DMS153 (cell line): ENCODE results near the gene ZNF444.

ENCODE experiments used
- DNase-seq: peaks from one replicate; lab custom pipeline; 2025; lab: John Stamatoyannopoulos, UW

Gene ZNF444

DNA sequence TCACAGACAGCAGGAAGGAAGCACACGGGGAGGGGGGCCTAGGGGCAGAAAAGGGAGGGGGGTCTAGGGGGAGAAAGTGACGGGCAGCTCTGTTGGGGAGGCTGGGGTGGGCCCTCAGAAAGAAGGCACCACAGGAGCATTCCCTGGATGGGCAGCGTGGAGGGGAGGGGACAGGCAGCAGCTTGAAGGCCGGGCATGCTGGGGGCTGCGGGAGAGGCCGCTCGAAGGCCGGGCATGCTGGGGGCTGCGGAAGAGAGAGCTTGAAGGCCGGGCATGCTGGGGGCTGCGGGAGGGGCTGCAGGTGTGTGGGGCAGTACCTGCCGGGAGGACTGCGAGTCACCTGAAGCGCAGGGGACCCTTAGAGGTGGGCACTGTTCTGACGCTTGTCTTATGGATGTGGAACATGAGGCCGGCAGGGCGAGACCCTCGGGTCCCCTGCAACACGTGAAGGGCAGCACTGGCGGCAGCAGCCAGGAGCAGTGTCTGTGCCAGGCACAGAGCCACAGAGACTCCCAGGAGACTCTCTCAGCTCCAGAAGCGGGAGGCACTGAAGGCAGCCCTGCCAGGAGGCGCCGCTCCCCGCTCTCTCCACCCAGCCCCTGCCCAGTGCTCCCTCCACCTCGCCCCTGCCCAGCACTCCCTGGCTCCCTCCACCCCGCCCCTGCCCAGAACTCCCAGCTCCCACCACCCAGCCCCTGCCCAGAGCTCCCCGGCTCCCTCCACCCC, 33.3 kb upstream of the ZNF444 start:
- no peak for DNase-seq

- no peak for DNase-seq
These were observed 32.5 kb upstream of the ZNF444 start for GRCh38 chr19:56108447-56109195.

GRCh38 chr19:56109226-56109625, 31.9 kb upstream of the ZNF444 start:
- DNase-seq = no peak

DNA sequence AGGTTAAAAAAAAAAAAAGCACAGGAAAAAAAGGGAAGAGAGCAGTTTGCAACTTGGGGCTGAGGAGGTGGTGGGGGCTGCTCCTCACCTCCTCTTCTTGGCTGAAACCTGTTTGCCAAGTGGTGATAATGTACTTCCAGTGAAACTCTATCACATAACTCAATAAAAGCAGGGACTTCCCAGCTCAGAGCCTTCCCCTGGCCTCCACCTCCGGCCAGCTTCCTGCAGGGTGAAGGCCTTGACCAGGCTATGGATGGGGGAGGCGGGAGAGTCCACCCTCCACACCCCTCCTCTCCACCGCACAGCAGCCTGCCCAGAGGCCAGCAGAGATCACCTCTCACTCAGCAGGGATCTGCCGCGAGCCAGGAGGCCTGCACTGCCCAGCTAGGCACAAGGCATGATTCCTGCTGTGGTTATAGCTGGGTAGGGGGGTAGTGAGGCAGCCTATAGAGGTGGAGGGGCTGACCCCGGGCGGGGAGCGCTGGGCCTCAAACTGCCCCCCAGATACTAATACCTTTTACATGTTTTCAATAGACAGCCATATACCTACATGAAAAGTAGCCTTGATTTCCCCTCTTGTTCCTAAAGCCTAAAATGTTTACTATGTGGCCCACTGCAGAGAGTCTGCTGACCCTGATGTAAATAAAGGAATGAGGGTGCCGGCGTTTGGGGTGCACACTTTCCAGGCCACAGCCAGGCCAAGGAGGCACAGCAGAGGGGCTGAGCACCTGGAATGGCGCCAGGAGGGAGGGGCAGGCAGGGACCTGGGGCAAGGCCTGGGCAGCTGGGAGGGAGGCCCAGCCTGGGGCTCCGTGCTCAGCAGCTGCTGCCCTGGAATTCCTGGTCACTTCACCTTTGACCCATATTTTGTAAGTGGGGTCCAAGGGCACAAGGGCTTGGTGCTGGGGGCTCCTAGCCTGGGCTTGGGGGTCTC, 30.3 kb upstream of the ZNF444 start:
- DNase-seq = no peak

DNA sequence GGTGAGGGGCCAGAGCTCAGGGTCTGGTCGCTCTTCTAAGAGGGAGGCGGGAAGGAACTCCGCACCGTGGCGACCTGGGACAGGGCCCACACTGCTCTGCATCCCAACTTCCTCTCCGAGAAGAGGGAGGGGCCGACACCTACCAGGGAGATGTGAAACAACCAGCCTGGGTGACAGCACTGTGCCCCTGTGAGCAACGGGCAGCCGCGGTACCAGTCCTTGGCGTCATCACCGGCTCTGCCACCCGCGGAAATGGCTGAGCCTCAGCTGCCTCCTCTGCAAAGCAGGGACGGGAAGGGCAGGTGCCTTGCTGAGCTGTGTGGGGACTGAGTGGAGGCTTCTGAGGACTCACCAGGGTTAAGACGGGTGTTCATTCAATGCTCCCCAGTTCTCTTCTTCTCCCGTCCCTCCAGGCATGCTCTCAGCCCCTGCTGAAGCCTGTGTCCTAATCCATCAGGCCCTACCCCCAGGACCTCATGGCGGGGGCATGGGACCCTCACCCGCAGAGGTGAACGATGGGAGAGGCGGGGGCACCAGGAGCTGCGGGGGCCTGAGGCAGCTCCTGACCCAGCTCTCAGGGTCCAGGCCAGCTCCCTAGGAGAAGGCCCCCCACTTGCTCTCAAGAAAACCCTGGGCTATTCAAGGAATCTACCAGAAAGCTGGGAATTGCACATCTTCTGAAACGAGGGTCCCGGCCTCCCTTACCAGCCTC, 29.3 kb upstream of the ZNF444 start:
- DNase-seq = no peak

GRCh38 chr19:56112313-56112709, 28.8 kb upstream of the ZNF444 start:
- no peak for DNase-seq

DNA sequence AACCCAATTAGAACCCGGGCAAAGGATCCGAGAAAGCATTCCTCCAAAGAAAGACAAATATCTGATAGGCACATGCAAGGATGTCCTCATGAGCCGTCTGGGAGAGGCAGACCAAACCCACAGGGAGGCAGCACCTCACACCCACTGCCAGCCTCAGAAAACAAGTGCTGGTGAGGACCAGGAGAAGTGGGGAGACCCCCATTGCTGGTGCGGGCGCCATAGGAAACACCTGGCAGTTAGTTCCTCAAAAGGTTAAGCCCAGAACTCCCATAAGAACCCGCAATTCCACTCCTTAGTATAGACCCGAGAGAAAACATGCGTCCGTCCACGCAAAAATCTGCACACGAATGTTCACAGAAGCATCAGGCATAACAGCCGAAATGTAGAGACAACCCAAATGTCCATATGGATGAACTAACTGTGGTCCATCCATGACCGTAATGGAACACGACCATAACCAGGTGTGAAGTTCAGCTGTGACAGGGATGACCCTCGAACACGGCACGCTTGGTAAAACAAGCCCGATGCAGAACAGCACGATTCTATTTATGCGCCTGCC, 27.9 kb upstream of the ZNF444 start:
- no peak for DNase-seq

- DNase-seq = no peak
These were observed 26.9 kb upstream of the ZNF444 start for GRCh38 chr19:56114051-56114777.

GRCh38 chr19:56114778-56115110, 26.3 kb upstream of the ZNF444 start:
- DNase-seq = no peak

DNA sequence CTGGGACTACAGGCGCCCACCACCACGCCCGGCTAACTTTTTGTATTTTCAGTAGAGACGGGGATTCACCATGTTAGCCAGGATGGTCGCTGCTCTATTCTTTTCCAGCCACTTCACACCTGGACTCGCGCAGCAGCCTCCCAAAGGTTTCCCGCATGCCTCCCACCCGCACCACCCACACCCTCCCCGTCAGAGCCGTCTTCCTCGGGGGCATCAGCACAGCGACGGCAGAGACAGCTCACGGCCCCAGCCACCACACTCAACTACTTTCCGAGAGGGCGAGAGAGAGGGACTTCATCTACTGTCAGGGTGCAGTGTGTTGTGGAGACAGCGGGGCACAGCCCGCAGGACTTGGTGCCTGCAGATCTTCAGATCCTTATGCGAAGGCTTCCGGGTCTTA, 25.6 kb upstream of the ZNF444 start:
- DNase-seq = no peak

DNA sequence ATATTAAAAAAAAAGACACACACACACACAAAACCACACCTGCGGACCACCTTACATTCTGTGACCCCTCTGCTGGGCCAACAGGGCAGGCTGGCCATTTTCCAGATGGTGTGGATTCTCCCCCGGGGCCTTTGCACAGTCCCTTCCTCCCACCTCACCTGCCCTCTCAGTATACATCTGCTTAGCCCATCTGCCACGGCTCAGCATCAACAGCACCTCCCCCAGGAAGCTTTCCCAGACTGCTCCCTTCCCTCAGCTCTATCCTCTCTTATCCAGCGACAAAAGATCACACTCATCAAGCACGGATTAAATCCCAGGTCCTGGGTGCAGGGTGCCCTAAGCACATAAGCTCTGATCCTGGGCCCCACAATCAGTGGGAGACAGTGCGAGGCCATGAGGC, 24.5 kb upstream of the ZNF444 start:
- no peak for DNase-seq

- DNase-seq = no peak
These were observed 23.7 kb upstream of the ZNF444 start for GRCh38 chr19:56117376-56117884.

DNA sequence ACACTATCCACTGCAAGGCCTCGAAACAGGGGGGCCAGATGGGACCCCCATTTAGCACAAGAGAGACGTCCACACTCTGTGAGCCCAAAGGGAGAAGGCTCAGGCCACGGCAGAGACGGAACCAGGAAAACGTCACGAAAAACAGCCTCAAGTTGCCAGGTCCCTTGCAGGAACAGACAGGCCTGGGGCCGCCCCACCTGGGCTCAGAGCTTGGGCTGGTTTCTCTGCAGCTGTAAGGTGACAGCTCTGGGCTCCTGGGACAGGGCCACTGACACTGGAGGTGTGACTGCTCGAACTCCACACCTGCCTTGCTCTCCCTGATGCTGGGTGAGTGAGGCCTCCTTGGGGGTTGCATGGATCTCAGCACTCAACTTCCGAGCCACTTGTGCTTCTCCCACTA, 23.2 kb upstream of the ZNF444 start:
- DNase-seq = no peak

DNA sequence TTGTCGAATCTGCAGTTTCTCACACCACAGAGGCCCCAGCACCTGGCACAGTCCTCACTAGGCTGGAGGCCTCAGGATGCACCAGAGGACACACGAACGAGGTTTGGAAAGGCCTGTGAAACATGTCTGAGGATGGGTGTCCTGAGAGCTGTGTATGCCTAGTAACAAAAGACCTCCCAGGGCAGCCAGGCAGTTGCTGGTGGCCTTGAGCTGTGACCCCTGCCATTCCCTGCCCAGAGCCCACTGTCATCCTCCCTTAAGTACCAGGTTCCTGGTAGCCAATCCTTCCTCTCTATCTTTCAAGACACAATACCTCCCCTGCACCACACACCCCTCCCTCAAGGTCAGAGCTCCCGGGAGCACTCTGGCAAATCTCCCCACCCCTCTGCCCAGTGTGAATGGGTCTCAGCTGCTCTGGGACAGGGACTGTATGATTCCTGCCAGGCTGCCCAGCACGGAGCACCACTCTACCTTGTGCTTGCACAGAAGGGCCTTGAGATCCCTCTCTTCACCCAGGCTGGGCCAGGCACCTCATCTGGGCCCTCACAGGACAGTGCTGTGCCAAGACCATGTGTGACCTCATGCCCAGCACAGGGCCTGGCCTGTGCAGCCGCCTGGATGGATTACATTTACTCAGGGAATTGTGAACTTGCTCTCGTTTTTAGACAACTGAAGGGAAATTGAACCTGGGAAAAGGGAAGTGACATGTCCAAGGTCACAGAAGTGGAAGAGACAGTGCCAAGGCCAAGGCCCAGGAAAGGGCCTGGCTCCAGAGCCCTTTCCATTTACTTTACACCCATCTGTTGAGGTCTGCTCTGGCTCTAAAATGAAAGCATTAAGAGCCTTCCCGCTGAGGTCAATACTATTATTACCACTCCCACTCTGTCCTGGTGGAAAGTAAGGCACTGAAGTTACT, 22.2 kb upstream of the ZNF444 start:
- no peak for DNase-seq

- no peak for DNase-seq
These were observed 21.5 kb upstream of the ZNF444 start for GRCh38 chr19:56119582-56119978.

DNA sequence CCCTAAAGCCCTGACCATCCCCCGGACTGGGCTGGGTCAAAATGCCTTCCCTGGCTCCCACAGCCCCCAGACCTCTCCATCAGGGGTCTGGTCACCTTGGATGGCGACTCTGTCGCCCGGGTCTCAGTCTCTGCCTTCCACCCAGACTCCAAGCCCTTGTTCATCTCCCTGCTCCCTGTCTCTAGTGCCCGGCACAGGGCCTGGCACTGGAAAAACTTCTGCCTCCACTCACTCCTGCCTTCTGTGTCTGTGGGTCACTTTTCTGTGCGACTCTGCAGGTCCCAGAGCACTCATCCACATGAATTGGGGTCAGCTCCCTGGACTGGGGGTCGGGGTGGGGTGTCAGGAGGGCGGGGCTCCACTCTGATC, 21.1 kb upstream of the ZNF444 start:
- DNase-seq = no peak

DNA sequence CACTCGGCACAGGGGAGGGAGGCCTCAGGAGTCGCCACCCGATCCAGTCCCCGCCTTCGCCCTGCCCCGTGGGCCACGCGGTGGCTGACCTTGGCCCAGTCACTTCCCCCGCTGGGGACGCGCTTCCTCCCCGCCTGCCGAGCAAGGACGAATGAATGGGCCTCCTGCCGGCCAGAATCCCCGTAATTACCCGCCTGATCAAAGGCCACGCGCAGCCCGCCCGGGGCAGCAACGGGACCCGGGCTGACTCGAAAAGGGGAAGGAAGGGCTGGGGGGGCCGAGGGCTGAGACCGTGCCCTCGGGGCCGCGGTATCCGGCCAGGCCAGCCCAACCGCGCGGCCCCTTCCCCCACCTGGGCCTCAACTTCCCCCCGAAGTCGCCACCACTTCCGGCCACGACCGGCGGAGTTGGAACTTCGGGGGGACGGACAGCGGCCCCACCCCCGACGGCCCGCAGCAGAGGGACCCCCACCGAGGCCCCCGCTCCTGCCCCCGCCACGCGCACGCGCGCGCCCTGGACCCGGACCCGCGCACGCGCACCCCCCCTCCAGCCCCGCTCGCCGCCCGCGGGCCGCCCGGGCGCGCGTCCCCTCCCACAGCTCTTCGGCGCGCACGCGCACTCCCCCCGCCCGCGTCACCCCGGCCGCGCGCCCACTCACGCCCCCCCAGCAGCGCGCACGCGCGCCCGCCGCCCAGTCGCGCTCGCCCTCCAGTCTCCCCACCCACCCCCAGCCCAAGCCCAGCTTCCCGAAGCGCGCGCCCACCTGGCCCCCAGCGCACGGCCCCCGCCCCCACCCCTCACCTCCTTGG, 20.5 kb upstream of the ZNF444 start:
- DNase-seq = no peak

GRCh38 chr19:56121180-56122167, 19.6 kb upstream of the ZNF444 start, which contains the start of gene ZNF787:
TSS of gene ZNF787 (minus strand) at chr19:56121295. CDS start at chr19:56103217, 18,078 bp downstream.
- DNase-seq = peak; percentile 97
